ENCODE measurements around the gene CCDC3.
"Not testable (repeated sequence)": the region's sequence is repeated elsewhere in the genome, so short reads cannot be mapped to it uniquely, and the experiment has no call there.

Gene CCDC3

DNA sequence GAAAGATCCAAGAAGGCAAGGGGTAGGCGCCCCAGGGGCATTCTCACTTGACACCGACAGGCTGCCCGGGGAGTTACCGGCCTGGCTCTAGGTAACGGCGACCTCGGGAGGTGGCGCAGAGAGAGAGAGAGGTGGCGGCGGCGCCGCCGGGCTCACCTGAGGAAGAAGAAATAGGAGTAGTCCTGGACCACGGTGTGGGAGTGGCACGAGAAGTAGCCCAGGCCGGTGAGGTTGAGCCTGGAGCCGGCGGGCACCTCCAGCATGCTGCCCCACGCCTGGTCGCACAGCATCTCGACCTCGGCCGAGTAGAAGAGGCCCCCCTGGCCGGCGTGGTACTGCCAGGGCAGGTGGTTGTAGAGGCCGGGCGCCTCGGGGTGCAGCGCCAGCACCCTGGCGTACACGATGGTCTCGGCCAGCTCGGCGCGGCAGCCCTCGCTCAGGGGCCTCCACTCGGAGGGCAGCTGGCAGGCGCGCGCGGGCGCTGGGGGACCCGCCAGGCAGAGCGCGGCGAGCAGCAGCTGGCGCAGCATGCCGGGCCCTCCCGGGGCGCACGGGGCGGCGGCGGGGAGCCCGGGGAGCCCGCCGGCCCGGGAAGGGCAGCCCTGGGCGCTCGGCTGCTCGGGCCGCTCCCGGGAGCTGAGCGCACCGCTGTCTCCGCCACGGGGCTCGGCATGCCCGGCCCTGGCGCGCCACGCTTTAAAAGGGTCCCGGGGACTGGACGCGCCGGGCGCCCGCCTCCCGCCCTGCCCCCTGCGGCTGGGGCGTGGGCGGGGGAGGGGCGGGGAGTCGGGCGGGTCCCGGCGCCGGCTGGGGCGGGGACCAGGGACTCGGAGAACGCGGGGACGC, at the start of gene CCDC3:
CCDC3 (minus strand) TSS at position 673 of the 846 bp plus-strand sequence; CDS start at position 530, 143 bp downstream.
- peak; percentile 64 for DNase-seq

DNA sequence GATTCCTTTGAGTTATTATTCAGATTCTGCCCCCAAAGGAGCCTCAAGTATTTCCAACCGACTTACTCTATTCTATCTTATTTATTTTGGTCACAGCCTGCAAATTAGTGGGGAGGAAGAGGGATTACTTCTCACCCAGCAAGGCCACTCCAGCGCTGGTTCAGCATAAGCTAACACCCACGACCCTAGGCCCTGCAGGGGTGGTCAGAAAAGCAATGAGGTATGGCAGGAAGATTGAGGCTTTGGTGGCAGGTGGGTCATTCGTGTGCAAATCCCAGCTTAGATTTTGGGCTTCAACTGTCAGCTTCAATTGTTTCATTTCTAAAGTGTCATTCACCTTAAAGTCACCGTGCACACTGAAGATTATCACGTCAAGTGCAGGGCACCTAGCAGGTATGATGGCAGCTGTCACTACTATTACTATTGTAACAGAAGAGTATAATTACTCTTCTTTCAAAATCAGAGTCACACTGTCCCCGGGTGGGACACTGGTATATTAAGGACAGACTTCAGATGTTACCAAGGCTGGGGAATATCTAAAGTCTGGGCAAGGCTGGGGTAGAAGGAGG, 49.7 kb upstream of the CCDC3 start:
- DNase-seq: no peak

DNA sequence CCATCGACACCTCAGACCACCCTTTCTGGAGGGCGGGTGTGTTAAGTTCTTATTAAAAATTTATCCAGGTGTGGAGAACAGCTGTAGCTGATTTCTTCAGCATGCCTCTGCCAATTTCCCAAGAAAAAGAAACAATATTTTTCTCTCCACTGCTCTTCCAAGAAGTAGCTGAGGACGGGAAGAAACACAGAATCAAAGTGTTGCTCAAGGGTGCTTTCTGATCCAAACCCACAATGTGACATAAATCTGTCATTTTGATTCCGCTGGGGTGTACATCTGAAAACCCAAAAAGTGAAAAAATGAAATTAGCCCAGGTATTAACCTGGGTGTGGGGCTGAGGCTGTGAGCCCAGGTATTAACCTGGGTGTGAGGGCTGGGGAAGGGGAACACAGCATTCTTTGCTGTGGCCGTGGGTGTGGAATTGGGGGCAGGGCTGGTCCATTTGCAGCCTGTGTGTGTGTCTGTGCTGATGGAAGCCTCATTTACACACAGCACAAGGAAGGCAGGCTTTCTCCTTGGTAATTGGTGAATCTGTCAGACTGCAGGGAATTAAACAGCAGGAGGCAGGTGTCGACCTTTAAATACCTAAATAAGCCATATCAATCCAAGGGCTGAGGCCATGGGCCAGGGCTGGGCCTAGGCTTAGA, 48.4 kb upstream of the CCDC3 start:
- DNase-seq: peak; percentile 32

DNA sequence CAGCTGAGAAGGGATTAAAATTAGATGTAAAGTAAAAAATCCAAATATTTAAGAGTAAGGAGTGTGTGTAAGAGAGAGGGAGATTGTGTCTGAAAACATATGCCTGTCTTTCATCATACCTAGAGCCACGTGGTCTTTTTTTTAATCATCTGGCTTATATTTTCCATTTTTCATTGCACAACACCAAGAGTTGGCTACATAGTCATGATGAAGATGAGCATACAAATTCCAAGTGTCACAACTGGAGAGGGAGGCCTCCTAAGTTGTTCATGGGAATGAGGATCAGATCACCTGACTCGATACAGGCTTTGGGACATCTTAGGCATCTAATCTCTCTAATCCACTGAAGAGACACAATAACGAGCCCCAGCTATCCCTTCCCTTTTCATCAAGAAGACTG, 47.2 kb upstream of the CCDC3 start:
- DNase-seq: no peak

DNA sequence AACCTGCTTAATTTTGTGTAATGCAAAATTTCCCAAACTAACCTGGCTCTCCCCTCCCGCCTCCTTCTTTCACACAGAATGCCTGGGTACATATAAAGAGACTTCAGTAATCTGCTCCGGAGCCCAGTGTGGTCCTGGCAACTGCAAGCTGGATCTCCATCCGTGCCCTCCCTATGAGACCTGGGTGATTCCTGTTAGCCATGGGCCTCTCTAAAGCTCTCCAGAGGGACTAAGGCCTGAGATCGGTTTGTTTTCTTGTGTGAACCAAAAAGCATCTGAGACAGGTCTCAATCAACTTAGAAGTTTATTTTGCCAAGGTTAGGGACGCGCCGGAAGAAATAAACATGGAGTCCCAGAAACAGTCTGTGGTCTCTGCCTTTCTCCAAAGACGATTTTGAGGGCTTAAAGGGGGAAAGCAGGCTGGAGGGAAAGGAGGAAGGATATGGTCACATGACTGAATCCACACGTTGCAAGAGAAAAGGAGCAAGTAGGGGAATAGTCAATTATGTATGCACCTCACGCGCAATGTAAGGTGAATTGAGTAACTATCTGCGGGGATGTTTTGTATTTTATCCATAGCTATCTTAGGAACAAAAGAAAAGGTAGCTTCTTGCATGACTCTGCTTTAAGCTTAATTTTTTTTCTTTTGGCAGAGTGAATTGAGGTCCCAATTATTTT, 46.2 kb upstream of the CCDC3 start:
- DNase-seq: no peak

DNA sequence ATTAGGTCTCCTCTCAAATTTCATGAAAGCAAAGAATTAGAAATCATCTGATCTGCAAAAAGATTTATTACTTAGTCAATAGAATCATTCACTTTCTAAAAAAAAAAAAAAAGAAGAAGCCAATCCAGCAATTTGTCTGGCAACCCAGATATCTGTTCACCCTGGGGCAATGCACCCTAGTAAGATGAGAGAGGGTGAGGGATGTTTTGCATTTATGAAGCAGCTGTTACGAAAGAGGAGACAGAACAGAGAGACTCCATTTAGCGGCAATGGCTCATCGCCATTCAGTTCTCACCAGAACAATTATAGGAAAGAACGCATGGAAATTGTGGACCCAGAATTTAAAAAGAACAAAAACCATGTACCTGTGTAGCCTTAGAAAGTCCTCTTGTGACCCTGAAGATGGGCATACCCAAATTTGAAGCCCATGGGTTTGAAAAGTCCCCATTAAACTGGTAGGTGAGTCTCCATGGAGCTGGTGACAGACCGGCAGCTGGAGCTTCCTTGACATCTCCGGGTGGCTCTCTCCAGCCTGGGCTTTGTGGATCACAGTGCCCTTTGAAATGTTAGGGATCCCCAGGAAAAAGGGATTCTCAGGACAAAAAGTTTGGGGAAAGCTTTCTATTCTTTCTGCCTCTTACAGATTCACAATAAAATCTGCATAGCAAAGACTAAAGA, 45.5 kb upstream of the CCDC3 start:
- DNase-seq: no peak

DNA sequence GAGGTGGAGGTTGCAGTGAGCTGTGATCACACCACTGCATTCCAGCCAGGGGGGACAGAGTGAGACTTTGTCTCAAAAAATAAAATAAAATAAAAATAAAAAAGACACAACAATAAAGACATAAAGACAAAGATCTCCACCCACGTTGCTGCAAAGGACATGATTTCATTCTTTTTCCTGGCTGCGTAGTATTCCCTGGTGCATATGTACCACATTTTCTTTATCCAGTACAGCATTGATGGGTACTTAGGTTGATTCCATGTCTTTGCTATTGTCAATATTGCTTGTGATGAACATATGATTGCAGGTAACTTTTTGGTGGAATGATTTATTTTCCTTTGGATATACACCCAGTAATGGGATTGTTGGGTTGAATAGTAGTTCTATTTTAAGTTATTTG, 42.0 kb upstream of the CCDC3 start:
- DNase-seq: no peak

DNA sequence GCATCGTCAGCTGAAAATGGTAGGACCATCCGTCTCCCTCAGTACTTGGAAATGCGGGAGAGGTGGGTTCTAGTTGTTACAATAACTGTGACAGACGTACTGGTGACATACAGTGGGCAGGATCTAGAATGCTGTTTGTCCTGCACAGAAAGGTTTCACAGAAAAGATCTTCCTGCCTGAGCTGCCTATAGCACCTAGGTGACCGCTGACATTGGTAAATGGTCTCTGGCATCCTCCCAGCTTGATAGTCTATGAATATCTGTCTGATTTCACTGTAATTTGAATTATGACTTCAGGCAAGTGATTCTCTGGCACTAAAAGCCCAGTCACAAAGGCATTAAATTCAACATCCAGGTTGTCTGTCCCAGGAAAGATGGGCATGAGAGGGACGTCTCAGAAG, 38.2 kb upstream of the CCDC3 start:
- DNase-seq: no peak

DNA sequence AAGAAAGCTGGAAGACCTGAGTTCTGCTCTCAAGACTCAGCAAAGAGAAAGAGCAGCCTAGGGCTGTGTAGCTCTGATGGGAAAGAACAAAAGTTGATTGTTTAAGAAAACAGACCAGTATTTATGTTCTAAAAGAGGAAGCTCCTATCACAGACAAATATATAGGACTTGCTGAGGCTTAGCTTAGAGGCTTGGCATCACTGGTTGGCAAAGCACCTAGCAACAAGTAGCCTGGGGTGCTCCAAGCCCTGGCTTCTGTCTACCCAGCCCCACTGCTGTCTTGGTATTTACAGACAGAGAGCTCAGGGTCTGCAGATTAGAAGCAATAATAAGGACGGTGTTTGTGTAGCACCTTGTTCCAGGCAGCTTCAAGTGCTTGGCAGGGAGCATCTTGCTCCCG, 36.9 kb upstream of the CCDC3 start:
- no peak for DNase-seq

DNA sequence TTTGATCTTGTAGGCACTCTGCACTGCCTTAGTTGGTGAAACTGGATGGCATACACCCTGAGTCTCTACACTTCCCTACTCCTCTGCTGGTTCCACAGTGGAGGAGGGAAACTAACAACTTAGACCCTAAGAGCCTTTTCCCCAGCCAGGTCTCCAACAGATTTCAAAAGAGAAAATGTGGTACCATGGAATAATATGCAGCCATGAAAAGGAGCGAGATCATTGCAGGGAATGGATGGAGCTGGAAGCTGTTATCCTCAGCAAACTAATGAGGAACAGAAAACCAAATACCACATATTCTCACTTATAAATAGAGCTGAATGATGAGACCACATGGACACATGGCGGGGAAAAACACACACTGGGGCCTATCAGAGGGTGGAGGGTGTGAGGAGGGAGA, 36.3 kb upstream of the CCDC3 start:
- no peak for DNase-seq

DNA sequence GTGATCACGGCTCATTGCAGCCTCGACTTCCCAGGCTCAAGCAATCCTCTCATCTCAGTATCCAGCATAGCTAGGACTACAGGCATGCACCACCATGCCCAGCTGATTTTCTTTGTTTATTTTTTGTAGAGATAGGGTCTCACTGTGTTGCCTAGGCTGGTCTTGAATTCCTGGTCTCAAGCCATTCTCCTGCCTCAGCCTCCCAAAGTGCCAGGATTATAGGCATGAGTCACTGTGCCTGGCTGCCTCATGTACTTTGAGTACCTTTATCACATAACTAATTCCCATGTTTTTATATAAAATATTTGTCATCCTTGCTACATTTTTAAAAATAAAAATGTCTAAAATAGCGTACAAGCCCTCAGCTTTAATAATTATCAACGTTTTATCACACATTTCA, 35.3 kb upstream of the CCDC3 start:
- no peak for DNase-seq

DNA sequence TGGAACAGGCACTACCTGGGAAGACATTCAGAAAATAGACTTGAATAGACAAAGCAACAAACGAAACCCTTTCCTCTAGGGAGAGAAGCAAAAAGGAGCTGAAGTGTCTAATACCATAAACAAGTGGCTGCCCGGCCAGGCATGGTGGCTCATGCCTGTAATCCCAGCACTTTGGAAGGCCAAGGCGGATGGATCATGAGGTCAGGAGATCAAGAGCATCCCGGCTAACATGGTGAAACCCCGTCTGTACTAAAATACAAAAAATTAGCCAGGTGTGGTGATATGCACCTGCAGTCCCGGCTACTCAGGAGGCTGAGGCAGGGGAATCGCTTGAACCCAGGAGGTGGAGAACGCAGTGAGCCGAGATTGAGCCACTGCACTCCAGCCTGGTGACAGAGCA, 34.2 kb upstream of the CCDC3 start:
- not testable (repeated sequence) for DNase-seq

DNA sequence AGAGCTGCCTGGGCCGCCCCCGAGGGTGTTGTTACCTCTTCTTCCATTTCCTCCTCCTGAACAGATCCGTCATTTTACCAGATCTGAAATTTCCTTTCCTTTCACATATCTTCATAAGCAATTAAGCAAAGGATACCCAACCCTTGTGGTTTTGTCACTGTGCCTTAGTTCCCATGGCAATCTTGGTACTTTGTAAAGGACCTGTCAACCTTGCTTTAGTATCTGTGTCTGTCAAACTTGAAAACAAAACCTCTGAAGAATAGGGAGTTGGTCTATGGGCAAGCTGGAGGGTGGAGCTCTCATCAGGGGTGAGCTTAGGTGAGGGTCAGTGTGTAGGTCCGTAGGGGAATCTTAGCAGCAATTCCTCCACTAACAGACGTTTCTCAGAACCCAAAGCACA, 25.4 kb upstream of the CCDC3 start:
- no peak for DNase-seq

DNA sequence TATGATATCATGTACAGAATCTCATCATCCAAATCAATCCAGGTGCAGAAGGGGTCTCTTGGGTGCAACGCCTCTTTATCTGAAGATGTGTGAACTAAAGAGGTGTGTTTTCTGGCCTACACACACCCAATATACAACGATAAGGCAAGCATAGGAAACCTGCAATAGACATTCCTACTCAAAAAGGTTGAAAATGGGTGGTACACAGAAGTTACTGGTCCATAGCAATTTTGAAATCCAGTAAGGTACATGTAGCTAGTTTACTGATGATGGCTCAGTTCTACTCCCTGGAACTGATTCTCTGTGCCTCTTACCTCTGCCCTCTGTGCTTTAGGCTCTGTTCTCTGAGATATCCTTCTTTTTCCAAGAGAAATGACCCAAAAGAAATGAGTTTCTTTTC, 22.2 kb upstream of the CCDC3 start:
- no peak for DNase-seq

DNA sequence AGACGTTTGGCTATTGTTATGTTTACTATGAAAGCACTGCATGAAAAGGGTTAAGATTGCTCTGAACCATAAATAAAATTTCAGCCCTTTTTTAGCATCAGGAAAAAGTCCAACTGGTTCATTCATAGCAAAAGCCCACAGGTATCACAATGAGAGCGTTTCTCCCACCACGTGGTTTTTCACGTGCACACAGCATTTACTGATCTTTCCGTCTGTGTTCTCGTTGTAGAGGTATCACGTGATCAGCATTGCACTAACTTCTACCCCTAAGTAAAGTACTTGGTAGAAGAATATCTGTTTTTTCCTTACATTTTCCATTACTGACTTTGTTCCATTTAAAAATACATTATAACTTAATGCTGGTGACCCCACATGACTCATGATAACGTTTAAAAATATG, 17.8 kb upstream of the CCDC3 start:
- DNase-seq: no peak

DNA sequence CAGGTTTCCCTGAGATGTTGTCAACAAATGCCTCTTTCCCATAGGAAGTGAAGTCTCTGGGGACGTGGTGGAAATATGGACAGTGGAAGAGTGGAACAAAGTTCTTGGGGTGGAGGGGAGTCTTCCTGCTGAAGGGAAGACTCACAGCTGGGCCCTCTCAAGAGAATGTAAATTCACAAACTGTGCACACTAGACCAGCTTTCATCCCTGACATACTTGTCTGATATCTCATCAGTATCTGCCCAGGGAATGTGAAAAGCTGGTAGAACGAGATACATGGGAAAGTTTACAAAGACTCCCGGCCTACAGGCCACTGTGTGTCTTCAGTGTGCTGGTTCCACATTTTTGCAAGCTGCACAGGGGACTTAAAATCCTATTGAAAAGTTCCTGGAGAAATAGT, 16.7 kb upstream of the CCDC3 start:
- DNase-seq: no peak

DNA sequence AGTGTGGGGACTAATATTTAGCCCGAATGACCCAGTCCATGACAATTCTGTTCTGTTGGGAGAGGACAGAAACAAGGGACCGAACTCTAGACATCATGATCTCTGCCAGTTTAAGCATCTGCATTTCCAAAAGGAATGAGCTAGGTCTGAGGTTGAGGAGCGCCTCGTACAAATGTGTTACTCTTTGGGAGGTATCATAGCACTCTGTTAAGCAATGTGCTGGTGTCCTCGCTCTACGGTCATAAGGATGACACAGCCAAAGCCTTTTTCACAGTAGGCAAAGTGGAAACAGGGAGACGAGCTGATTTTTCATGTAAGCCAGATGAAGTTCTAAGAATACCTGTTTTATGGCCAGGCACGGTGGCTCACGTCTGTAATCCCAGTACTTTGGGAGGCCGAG, 15.4 kb upstream of the CCDC3 start:
- DNase-seq: no peak

DNA sequence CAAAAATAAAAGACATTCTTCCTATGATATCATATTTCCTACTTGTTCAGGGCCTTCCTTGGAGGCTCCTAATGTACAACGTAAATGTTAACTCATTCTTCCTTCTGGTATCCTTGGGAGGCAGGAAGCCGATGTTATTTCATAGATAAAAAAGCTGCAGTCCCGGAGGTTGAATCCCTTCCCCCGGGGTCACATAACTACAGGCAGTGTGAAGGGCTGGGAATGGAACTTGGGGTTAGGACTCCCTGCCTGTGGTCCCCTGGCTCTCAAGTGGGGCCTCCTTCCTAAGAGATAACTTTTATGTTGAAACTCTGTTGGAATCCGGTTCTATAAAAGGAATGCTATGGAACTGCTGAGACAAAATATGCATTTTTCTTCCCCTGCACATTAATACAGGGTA, 14.9 kb upstream of the CCDC3 start:
- no peak for DNase-seq

DNA sequence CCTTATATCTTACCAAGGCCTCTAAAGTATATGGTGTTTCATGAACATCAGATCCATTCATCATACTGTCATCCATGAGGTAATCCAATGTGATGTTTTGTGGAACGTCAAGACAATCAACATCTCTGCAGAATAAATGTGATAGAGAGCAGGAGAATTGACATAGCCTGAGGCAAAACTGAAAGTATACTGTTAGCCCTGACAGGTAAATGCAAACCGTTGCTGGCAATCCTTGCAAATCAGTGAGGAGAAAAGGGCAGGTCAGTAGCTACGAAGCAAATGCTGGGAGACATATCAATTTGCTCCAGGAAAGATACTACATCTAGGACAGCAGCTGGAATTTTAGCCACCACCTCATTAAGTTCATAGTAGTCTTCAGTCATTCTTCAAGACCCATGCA, 4.5 kb upstream of the CCDC3 start:
- no peak for DNase-seq

DNA sequence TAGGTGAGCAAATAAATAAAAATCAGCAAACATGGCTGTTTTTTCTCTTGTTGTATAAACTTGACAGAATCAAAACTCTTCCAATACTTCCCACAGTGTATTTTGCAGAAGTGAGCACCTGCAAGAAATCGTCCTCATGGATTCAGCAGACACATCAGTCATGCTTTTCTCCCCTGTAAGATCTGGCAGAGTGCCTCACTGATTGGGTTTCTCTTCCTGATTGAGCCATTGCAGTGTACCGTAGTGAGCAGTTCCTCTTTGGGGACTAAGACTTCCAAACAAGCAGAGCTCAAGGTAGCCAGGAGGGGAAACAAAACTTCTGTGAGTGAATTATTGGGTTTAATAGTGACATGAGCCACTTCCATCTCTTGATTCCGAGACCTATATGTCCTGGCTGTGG, 2.2 kb upstream of the CCDC3 start:
- DNase-seq: no peak

DNA sequence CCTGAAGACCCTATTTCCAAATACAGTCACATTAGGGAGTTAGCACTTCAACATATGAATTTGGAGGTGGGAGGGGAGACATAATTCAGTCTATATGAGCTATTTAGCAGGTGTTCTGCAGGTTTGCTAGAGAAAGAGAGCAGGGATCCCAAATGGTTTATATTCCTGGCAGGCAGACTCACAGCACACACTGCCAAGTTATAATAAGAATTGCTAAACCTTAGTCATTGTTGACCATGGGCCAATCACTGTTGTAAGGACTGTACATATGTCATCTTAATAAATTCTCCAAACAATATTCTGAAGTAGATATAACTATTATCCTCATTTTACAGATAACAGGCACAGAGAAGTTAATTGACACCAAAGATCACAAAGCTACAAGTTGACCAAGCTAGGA, 1.5 kb upstream of the CCDC3 start:
- DNase-seq: no peak

DNA sequence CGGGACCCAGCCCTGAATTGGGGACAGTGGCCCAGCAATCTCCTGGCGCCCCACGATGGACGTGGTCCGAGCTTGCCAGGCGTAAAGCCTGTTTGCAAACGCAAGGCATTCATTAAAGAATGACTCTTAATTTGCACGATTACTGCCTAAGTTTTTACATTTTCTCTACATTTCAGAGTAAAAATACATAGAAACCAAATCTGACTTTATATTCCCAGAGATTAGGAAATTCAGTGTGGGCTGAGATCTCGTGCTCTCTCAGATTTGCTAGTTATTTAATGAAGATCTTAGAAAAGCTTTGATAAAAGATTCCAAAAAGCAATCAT, 337 bp upstream of the CCDC3 start:
- DNase-seq: no peak

DNA sequence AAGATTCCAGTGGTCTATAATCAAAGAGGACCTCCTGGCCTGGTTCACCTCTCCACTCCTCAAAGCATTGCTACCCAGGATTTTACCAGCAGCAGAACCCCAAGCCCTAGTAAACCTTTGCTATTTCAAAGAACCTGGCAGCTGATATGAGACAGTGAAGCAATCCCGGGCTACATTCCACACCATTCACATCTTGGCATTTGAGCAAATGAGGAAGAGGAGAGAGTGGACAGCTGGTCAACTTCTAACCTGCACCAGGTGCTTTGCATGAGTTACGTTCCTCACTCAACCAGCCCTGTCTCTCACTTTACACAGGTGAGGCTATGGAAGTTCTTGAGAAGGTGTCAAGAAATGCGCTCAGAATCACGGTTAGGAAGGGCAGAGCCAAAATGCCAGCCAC, 1.1 kb downstream of the CCDC3 start:
- DNase-seq: no peak
